WTC11 (cell line): ENCODE measurements around the gene TOMM5.

Experiments
- AFF4 ChIP-seq: sonication (generic); formaldehyde crosslinking; IDR thresholded peaks from 2 replicates; pipeline ENCODE4 v1.8.1; 2023; ENCODE audit warnings: mild to moderate bottlenecking, missing genetic modification reagents, borderline replicate concordance
- CBFB ChIP-seq: sonication (generic); formaldehyde crosslinking; IDR thresholded peaks from 2 replicates; pipeline ENCODE4 v1.8.1; 2022; ENCODE audit warnings: mild to moderate bottlenecking, low read depth, missing genetic modification reagents
- ELF4 ChIP-seq: sonication (generic); formaldehyde crosslinking; IDR thresholded peaks from 2 replicates; pipeline ENCODE4 v1.8.1; 2022; ENCODE audit warnings: low read depth, mild to moderate bottlenecking, moderate library complexity, missing genetic modification reagents
- HMGXB4 ChIP-seq: sonication (generic); formaldehyde crosslinking; IDR thresholded peaks from 2 replicates; pipeline ENCODE4 v1.8.1; 2023; ENCODE audit warnings: mild to moderate bottlenecking, moderate library complexity, missing genetic modification reagents
- IRF2 ChIP-seq: sonication (generic); formaldehyde crosslinking; IDR thresholded peaks from 2 replicates; pipeline ENCODE4 v1.8.0; 2022; ENCODE audit warnings: low read depth, missing genetic modification reagents, borderline replicate concordance
- JUN ChIP-seq: sonication (generic); formaldehyde crosslinking; IDR thresholded peaks from 2 replicates; pipeline ENCODE4 v1.8.0; 2023; ENCODE audit warnings: mild to moderate bottlenecking, missing genetic modification reagents
- OVOL2 ChIP-seq: fragments of 250-450 bp; sonication (Bioruptor Pico); IDR thresholded peaks from 2 replicates; pipeline ENCODE4 v1.9.0; 2021; ENCODE audit warnings: mild to moderate bottlenecking, borderline replicate concordance
- TCF7 ChIP-seq: sonication (generic); formaldehyde crosslinking; IDR thresholded peaks from 2 replicates; pipeline ENCODE4 v1.8.0; 2022; ENCODE audit warnings: mild to moderate bottlenecking, low read depth, missing genetic modification reagents, moderate library complexity
- TP53 ChIP-seq: sonication (generic); formaldehyde crosslinking; IDR thresholded peaks from 2 replicates; pipeline ENCODE4 v1.8.1; 2023; ENCODE audit warnings: mild to moderate bottlenecking, missing genetic modification reagents
- TF ChIP-seq, protein P1 (sequence below): fragments of 200-600 bp; IDR thresholded peaks from 2 replicates; pipeline ENCODE4 v1.8.0; 2022; ENCODE audit warnings: antibody characterized with exemption
- TF ChIP-seq, protein P2 (sequence below): sonication (generic); formaldehyde crosslinking; IDR thresholded peaks from 2 replicates; pipeline ENCODE4 v1.8.0; 2022; ENCODE audit warnings: mild to moderate bottlenecking, missing genetic modification reagents
- TF ChIP-seq, protein P3 (sequence below): sonication (generic); formaldehyde crosslinking; IDR thresholded peaks from 2 replicates; pipeline ENCODE4 v1.8.1; 2023; ENCODE audit warnings: mild to moderate bottlenecking, missing genetic modification reagents, moderate library complexity
- TF ChIP-seq, protein P4 (sequence below): sonication (generic); formaldehyde crosslinking; conservative IDR thresholded peaks from 2 replicates; pipeline ENCODE4 v1.8.1; 2023; ENCODE audit warnings: mild to moderate bottlenecking, low read depth, missing genetic modification reagents, moderate library complexity

- TF ChIP-seq, protein P1, sequence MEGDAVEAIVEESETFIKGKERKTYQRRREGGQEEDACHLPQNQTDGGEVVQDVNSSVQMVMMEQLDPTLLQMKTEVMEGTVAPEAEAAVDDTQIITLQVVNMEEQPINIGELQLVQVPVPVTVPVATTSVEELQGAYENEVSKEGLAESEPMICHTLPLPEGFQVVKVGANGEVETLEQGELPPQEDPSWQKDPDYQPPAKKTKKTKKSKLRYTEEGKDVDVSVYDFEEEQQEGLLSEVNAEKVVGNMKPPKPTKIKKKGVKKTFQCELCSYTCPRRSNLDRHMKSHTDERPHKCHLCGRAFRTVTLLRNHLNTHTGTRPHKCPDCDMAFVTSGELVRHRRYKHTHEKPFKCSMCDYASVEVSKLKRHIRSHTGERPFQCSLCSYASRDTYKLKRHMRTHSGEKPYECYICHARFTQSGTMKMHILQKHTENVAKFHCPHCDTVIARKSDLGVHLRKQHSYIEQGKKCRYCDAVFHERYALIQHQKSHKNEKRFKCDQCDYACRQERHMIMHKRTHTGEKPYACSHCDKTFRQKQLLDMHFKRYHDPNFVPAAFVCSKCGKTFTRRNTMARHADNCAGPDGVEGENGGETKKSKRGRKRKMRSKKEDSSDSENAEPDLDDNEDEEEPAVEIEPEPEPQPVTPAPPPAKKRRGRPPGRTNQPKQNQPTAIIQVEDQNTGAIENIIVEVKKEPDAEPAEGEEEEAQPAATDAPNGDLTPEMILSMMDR, result no peak
- TF ChIP-seq TP53, result no peak
- TF ChIP-seq, protein P2, sequence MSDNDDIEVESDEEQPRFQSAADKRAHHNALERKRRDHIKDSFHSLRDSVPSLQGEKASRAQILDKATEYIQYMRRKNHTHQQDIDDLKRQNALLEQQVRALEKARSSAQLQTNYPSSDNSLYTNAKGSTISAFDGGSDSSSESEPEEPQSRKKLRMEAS (CRISPR knock-in tag), result no peak
- TF ChIP-seq OVOL2, result no peak
- no peak for TF ChIP-seq HMGXB4 (CRISPR knock-in tag)
- TF ChIP-seq IRF2 (CRISPR knock-in tag), result no peak
- no peak for TF ChIP-seq CBFB (CRISPR knock-in tag)
- no peak for TF ChIP-seq JUN (CRISPR knock-in tag)
- TF ChIP-seq, protein P3, sequence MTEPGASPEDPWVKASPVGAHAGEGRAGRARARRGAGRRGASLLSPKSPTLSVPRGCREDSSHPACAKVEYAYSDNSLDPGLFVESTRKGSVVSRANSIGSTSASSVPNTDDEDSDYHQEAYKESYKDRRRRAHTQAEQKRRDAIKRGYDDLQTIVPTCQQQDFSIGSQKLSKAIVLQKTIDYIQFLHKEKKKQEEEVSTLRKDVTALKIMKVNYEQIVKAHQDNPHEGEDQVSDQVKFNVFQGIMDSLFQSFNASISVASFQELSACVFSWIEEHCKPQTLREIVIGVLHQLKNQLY (CRISPR knock-in tag), result no peak
- no peak for TF ChIP-seq AFF4
- TF ChIP-seq, protein P4, sequence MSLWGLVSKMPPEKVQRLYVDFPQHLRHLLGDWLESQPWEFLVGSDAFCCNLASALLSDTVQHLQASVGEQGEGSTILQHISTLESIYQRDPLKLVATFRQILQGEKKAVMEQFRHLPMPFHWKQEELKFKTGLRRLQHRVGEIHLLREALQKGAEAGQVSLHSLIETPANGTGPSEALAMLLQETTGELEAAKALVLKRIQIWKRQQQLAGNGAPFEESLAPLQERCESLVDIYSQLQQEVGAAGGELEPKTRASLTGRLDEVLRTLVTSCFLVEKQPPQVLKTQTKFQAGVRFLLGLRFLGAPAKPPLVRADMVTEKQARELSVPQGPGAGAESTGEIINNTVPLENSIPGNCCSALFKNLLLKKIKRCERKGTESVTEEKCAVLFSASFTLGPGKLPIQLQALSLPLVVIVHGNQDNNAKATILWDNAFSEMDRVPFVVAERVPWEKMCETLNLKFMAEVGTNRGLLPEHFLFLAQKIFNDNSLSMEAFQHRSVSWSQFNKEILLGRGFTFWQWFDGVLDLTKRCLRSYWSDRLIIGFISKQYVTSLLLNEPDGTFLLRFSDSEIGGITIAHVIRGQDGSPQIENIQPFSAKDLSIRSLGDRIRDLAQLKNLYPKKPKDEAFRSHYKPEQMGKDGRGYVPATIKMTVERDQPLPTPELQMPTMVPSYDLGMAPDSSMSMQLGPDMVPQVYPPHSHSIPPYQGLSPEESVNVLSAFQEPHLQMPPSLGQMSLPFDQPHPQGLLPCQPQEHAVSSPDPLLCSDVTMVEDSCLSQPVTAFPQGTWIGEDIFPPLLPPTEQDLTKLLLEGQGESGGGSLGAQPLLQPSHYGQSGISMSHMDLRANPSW (CRISPR knock-in tag), result no peak
- no peak for TF ChIP-seq ELF4 (CRISPR knock-in tag)
- TF ChIP-seq TCF7 (CRISPR knock-in tag), result no peak
Measured at GRCh38 chr9:37608250-37608649, 15.9 kb upstream of the TOMM5 start.
